ENCODE measurements around the gene ARL8A.

GRCh38 chr1:202184750-202185460 is 40.4 kb upstream of the ARL8A start:
- TF ChIP-seq ZFX (IDR thresholded peaks at IDR 0.05; ENCODE audit: borderline replicate concordance) = no peak
- peak; percentile 93 for TF ChIP-seq CTCF (IDR thresholded peaks at IDR 0.05)

Data from 22Rv1 (cell line).